Activated T-helper 1 cell treated with Interleukin-2 at 50 U/mL for 16 hours (primary cell): Measurements from ENCODE around the gene ETF1.
"Not testable (repeated sequence)": the region's sequence is repeated elsewhere in the genome, so short reads cannot be mapped to it uniquely, and the experiment has no call there.

ENCODE experiments used
- DNase-seq: peaks from one replicate; pipeline ENCODE4 v3.0.0-alpha.2; 2020; ENCODE audit warnings: low read depth

Gene ETF1

GRCh38 chr5:138529812-138530211 is 13.2 kb downstream of the ETF1 start:
- DNase-seq: no peak

GRCh38 chr5:138528744-138529469 is 14.1 kb downstream of the ETF1 start:
- no peak for DNase-seq

- no peak for DNase-seq
Observed at GRCh38 chr5:138528208-138528607, 14.8 kb downstream of the ETF1 start.

- no peak for DNase-seq
Observed at GRCh38 chr5:138527170-138527569, 15.9 kb downstream of the ETF1 start.

- DNase-seq: no peak
Observed at GRCh38 chr5:138523406-138523805, 19.6 kb downstream of the ETF1 start.

GRCh38 chr5:138520971-138521370 is 22.1 kb downstream of the ETF1 start:
- DNase-seq: no peak

- DNase-seq: no peak
Observed at GRCh38 chr5:138517437-138517836, 25.6 kb downstream of the ETF1 start.

GRCh38 chr5:138515556-138516245 is 27.3 kb downstream of the ETF1 start:
- DNase-seq: no peak

- DNase-seq: no peak
Observed at GRCh38 chr5:138514021-138514420, 29.0 kb downstream of the ETF1 start.

- no peak for DNase-seq
Observed at GRCh38 chr5:138508958-138509357, 34.1 kb downstream of the ETF1 start.

- DNase-seq: not testable (repeated sequence)
Observed at GRCh38 chr5:138507485-138507884, 35.6 kb downstream of the ETF1 start.

GRCh38 chr5:138506370-138507306 is 36.4 kb downstream of the ETF1 start:
- DNase-seq: no peak

GRCh38 chr5:138504799-138505198 is 38.2 kb downstream of the ETF1 start:
- DNase-seq: no peak

GRCh38 chr5:138503487-138504270 is 39.4 kb downstream of the ETF1 start:
- DNase-seq: no peak

- DNase-seq: no peak
Observed at GRCh38 chr5:138502521-138502920, 40.5 kb downstream of the ETF1 start.

GRCh38 chr5:138502121-138502520 is 40.9 kb downstream of the ETF1 start:
- DNase-seq: no peak

GRCh38 chr5:138498376-138498775 is 44.7 kb downstream of the ETF1 start:
- no peak for DNase-seq

- no peak for DNase-seq
Observed at GRCh38 chr5:138495351-138495750, 47.7 kb downstream of the ETF1 start.

- DNase-seq: no peak
Observed at GRCh38 chr5:138492560-138493045, 50.4 kb downstream of the ETF1 start.

GRCh38 chr5:138491669-138492559 is 51.1 kb downstream of the ETF1 start:
- DNase-seq: peak; percentile 77

- no peak for DNase-seq
Observed at GRCh38 chr5:138491284-138491648, 51.8 kb downstream of the ETF1 start.
